Ishikawa (cell line): ENCODE results near the gene RFPL1.

Experiments used
- CEBPB ChIP-seq: IDR thresholded peaks from 2 replicates; pipeline ENCODE4 v1.6.1; 2012
- CREB1 ChIP-seq: IDR thresholded peaks from 2 replicates; pipeline ENCODE4 v1.6.1; 2012; ENCODE audit warnings: low read depth
- EP300 ChIP-seq: IDR thresholded peaks from 2 replicates; pipeline ENCODE4 v1.6.1; 2012; ENCODE audit warnings: borderline replicate concordance
- FOXM1 ChIP-seq: IDR thresholded peaks from 2 replicates; pipeline ENCODE4 v1.6.1; 2012; ENCODE audit warnings: low read depth, borderline replicate concordance
- MAX ChIP-seq: IDR thresholded peaks from 2 replicates; pipeline ENCODE4 v1.6.1; 2012
- NFIC ChIP-seq: IDR thresholded peaks from 2 replicates; pipeline ENCODE4 v1.6.1; 2012
- RAD21 ChIP-seq: IDR thresholded peaks from 2 replicates; pipeline ENCODE4 v1.6.1; 2012; ENCODE audit warnings: low read depth
- REST ChIP-seq: IDR thresholded peaks from 2 replicates; pipeline ENCODE4 v1.6.1; 2012; ENCODE audit warnings: low read depth, mild to moderate bottlenecking
- TAF1 ChIP-seq: IDR thresholded peaks from 2 replicates; pipeline ENCODE4 v1.6.1; 2012; ENCODE audit warnings: low read depth, mild to moderate bottlenecking
- TCF12 ChIP-seq: IDR thresholded peaks from 2 replicates; pipeline ENCODE4 v1.6.1; 2012; ENCODE audit warnings: low read depth
- TEAD4 ChIP-seq: IDR thresholded peaks from 2 replicates; pipeline ENCODE4 v1.6.1; 2012
- USF1 ChIP-seq: IDR thresholded peaks from 2 replicates; pipeline ENCODE4 v1.6.1; 2012
- YY1 ChIP-seq: IDR thresholded peaks from 2 replicates; pipeline ENCODE4 v1.6.1; 2012; ENCODE audit warnings: low read depth

GRCh38 chr22:29450222-29450621 lies 11.8 kb downstream of the RFPL1 start:
- TF ChIP-seq RAD21 (no peak), TAF1 (no peak), CREB1 (no peak), YY1 (no peak), EP300 (no peak), MAX (no peak), REST (no peak), NFIC (no peak), TCF12 (no peak), TEAD4 (no peak), USF1 (no peak), CEBPB (no peak), FOXM1 (no peak)
